Gastrocnemius medialis (tissue), 4 donors: ENCODE measurements around the gene PSTPIP2.

Source experiments
- POLR2A ChIP-seq, 2 donors: fragments of 450-650 bp; IDR thresholded peaks; one replicate each; pipeline ENCODE4 v1.6.1; 2017; ENCODE audit warnings: antibody characterized with exemption in 2 of 2, mild to moderate bottlenecking in 2 of 2, moderate library complexity in 2 of 2
- TF ChIP-seq, protein P1 (sequence below), 5 experiments: fragments of 450-650 bp in 3 of 5; fragments of 200-600 bp in 2 of 5; sonication (generic) in 2 of 5; IDR thresholded peaks in 4 of 5; conservative IDR thresholded peaks in 1 of 5; 1 replicate in 4 of 5; 2 replicates in 1 of 5; pipeline ENCODE4 v1.5.1; 2016 to 2019; ENCODE audit warnings: antibody characterized with exemption in 5 of 5, mild to moderate bottlenecking in 3 of 5, moderate library complexity in 3 of 5

DNA sequence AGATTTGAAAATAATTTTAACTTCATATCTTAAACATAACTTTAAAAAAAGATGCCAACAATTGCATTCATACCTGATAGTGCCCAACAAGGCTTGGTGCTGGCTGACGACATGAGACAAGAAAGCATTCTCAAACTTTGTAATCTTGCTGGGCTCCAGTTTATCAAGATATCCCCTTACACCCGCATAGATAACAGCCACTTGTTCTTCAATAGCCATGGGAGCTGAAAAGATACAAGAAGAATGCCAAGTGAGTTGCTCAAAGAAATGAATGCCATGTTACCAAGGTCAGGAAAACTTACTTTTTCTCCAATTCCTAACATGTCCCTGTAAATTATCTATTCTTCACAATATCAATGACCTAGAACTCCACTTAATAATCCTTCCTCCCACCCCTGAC is 12.4 kb upstream of the PSTPIP2 start:
- TF ChIP-seq, protein P1, sequence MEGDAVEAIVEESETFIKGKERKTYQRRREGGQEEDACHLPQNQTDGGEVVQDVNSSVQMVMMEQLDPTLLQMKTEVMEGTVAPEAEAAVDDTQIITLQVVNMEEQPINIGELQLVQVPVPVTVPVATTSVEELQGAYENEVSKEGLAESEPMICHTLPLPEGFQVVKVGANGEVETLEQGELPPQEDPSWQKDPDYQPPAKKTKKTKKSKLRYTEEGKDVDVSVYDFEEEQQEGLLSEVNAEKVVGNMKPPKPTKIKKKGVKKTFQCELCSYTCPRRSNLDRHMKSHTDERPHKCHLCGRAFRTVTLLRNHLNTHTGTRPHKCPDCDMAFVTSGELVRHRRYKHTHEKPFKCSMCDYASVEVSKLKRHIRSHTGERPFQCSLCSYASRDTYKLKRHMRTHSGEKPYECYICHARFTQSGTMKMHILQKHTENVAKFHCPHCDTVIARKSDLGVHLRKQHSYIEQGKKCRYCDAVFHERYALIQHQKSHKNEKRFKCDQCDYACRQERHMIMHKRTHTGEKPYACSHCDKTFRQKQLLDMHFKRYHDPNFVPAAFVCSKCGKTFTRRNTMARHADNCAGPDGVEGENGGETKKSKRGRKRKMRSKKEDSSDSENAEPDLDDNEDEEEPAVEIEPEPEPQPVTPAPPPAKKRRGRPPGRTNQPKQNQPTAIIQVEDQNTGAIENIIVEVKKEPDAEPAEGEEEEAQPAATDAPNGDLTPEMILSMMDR (IDR thresholded peaks at IDR 0.05 in 4 of 5, conservative IDR thresholded peaks at IDR 0.05 in 1 of 5), result no peak
- no peak for TF ChIP-seq POLR2A (IDR thresholded peaks at IDR 0.05)
